ENCODE results near the gene KRT76.

DNA sequence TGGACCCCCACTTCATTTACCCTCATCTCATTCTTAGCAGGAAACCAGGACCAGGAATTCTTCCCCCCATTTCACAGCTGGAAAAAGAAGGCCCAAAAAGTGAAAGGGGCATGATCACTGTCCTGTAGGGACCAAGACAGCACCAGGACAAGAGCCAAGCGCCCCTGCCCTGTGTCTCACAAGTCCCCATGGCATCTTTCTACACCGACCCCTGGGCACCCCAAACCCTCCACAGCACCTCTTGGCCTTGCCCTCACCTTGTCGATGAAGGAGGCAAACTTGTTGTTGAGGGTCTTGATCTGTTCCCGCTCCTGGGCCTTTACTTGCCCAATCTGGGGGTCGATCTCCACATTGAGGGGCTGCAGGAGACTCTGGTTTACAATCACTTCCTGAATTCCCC is 710 bp downstream of the KRT76 start:
- TF ChIP-seq, protein P1, sequence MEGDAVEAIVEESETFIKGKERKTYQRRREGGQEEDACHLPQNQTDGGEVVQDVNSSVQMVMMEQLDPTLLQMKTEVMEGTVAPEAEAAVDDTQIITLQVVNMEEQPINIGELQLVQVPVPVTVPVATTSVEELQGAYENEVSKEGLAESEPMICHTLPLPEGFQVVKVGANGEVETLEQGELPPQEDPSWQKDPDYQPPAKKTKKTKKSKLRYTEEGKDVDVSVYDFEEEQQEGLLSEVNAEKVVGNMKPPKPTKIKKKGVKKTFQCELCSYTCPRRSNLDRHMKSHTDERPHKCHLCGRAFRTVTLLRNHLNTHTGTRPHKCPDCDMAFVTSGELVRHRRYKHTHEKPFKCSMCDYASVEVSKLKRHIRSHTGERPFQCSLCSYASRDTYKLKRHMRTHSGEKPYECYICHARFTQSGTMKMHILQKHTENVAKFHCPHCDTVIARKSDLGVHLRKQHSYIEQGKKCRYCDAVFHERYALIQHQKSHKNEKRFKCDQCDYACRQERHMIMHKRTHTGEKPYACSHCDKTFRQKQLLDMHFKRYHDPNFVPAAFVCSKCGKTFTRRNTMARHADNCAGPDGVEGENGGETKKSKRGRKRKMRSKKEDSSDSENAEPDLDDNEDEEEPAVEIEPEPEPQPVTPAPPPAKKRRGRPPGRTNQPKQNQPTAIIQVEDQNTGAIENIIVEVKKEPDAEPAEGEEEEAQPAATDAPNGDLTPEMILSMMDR (IDR thresholded peaks at IDR 0.05 in 4 of 5, conservative IDR thresholded peaks at IDR 0.05 in 1 of 5) = no peak
- TF ChIP-seq POLR2A (IDR thresholded peaks at IDR 0.05) = no peak

Measured in gastrocnemius medialis (tissue), 4 donors.